GM19455 (cell line): ENCODE results near the gene TNS3.
A peak's percentile ranks its signal among the peaks of the same experiment; 100 is the strongest.
"Not testable (repeated sequence)": the region's sequence is repeated elsewhere in the genome, so short reads cannot be mapped to it uniquely, and the experiment has no call there.

Experiments used
- ATAC-seq: cut with Tn5 transposase; IDR thresholded peaks from one replicate; pipeline ENCODE4 v1.9.1; 2021; ENCODE audit not compliant: unreplicated experiment

Gene TNS3

GRCh38 chr7:47474937-47475879 lies 106.7 kb downstream of the TNS3 start:
- ATAC-seq: peak; percentile 74

GRCh38 chr7:47474211-47474936 lies 107.5 kb downstream of the TNS3 start:
- ATAC-seq: no peak

GRCh38 chr7:47473499-47474210 lies 108.3 kb downstream of the TNS3 start:
- ATAC-seq: no peak

GRCh38 chr7:47472444-47473157 lies 109.3 kb downstream of the TNS3 start:
- no peak for ATAC-seq

- ATAC-seq: no peak
Measured at GRCh38 chr7:47471831-47472230, 110.1 kb downstream of the TNS3 start.

GRCh38 chr7:47471358-47471703 lies 110.6 kb downstream of the TNS3 start:
- no peak for ATAC-seq

- no peak for ATAC-seq
Measured at GRCh38 chr7:47470567-47471357, 111.1 kb downstream of the TNS3 start.

- ATAC-seq: not testable (repeated sequence)
Measured at GRCh38 chr7:47469846-47470245, 112.1 kb downstream of the TNS3 start.

- ATAC-seq: no peak
Measured at GRCh38 chr7:47466832-47467231, 115.1 kb downstream of the TNS3 start.

GRCh38 chr7:47465191-47465590 lies 116.7 kb downstream of the TNS3 start:
- ATAC-seq: no peak

GRCh38 chr7:47464266-47464665 lies 117.6 kb downstream of the TNS3 start:
- ATAC-seq: no peak

GRCh38 chr7:47461746-47462145 lies 120.2 kb downstream of the TNS3 start:
- no peak for ATAC-seq

GRCh38 chr7:47461161-47461560 lies 120.8 kb downstream of the TNS3 start:
- ATAC-seq: no peak

- no peak for ATAC-seq
Measured at GRCh38 chr7:47460251-47460989, 121.5 kb downstream of the TNS3 start.

- ATAC-seq: no peak
Measured at GRCh38 chr7:47458486-47458885, 123.4 kb downstream of the TNS3 start.

- ATAC-seq: no peak
Measured at GRCh38 chr7:47458057-47458456, 123.9 kb downstream of the TNS3 start.

- ATAC-seq: no peak
Measured at GRCh38 chr7:47456210-47456955, 125.5 kb downstream of the TNS3 start.

- no peak for ATAC-seq
Measured at GRCh38 chr7:47455872-47456185, 126.1 kb downstream of the TNS3 start.
